Pancreas (tissue), 10 donors: ENCODE measurements around the gene ENPEP. TPM values are rescaled to one million over a fixed set of nuclear protein-coding genes. Genes with fewer than 3 reads are reported as not detected.
"Not testable (repeated sequence)": the region's sequence is repeated elsewhere in the genome, so short reads cannot be mapped to it uniquely, and the experiment has no call there.

ENCODE experiments used
- ATAC-seq, 4 donors: fragments of 200-7000 bp; cut with Tn5 transposase; one replicate each; pipeline versions ENCODE4 v1.8.0 to v1.9.1; 2020; ENCODE audit warnings: mild to moderate bottlenecking in 4 of 4, moderate library complexity in 4 of 4
- DNase-seq, 6 donors: peaks; one replicate each; pipeline ENCODE4 v3.0.0-alpha.2; 2020
- FAIRE-seq: peaks from 2 replicates; lab custom pipeline; 2012; peaks lifted over from hg19 to GRCh38; lab: Jason Lieb, UNC
- H3K27ac ChIP-seq, 4 donors: fragments of 200-600 bp; sonication (generic); 1 replicate in 3 of 4; 2 replicates in 1 of 4; pipeline versions ENCODE4 v1.5.0 to v1.8.0; 2020
- H3K27me3 ChIP-seq, 4 donors: fragments of 200-600 bp; one replicate each; pipeline ENCODE4 v1.8.0; 2021
- H3K36me3 ChIP-seq, 3 donors: fragments of 200-600 bp; sonication (generic) in 1 of 3; one replicate each; pipeline versions ENCODE4 v1.5.0 to v1.8.0; 2020 to 2021
- H3K4me1 ChIP-seq, 3 donors: fragments of 200-600 bp; one replicate each; pipeline ENCODE4 v1.8.0; 2021
- H3K4me3 ChIP-seq, 4 donors: fragments of 200-600 bp; sonication (generic) in 2 of 4; one replicate each; pipeline versions ENCODE4 v1.5.0 to v1.8.0; 2020 to 2021
- H3K9me3 ChIP-seq, 4 donors: fragments of 200-600 bp; one replicate each; pipeline ENCODE4 v1.8.0; 2021
- WGBS, 2 donors: extraction: QIAGEN DNeasy Blood & Tissue Kit; methylation state at CpG; one replicate each; pipeline ENCODE4 v1.1.7; 2013; 5-methylcytosine and 5-hydroxymethylcytosine counted together
- intact Hi-C, 3 donors: fragments of 100-400 bp; cut with DNase I; formaldehyde crosslinking; loops; one replicate each; pipeline versions ENCODE4 v1.11.1 to v1.14.2; 2022
- polyA plus RNA-seq, 2 donors: library from polyadenylated mRNA; stranded (reverse); fragments of 200-250 nt; gene quantifications; one replicate each; pipeline ENCODE4 v1.2.3, GENCODE V29; 2013
- total RNA-seq, 6 donors: library from RNA; stranded (reverse); fragmentation: NEBNext Ultra II Directional in 4 of 6; extraction: Animal tissue kit (Norgen Biotek cat#: 25700) in 4 of 6; gene quantifications; one replicate each; pipeline versions ENCODE4 v1.2.1 to v1.2.4, GENCODE V29; 2021 to 2023
- TF ChIP-seq, protein P1 (sequence below), 4 donors: fragments of 200-600 bp; sonication (generic) in 3 of 4; IDR thresholded peaks; one replicate each; pipeline versions ENCODE4 v1.5.0 to v1.8.0; 2021; ENCODE audit warnings: antibody characterized with exemption in 4 of 4
- donor health status: healthy with polysubstance abuse.
- donor health status: DM: no; HTN: no; CAD: no; lungs with moderate emphysema.
- donor health status: DM: no; HTN: no; CAD: no.
- donor health status: control.
- donor health status: control.
- donor health status: Bipolar disorder and iron deficiency.
- donor health status: DM: yes; HTN: yes; CAD: no.
- donor health status: DM: no; HTN: no; CAD: no.
- donor health status: DM: no; HTN: no; CAD: no.
- donor health status: DM: yes; HTN: yes; CAD: no.

The ENPEP gene
- total and polyA plus RNA-seq, 8 donors: 0.27 to 3.1 (median 0.75) TPM

- H3K4me1 ChIP-seq: no peaks in the 10 kb centered on the region
- no peak for FAIRE-seq
These were observed 15.7 kb upstream of the ENPEP start for GRCh38 chr4:110460074-110460746.

DNA sequence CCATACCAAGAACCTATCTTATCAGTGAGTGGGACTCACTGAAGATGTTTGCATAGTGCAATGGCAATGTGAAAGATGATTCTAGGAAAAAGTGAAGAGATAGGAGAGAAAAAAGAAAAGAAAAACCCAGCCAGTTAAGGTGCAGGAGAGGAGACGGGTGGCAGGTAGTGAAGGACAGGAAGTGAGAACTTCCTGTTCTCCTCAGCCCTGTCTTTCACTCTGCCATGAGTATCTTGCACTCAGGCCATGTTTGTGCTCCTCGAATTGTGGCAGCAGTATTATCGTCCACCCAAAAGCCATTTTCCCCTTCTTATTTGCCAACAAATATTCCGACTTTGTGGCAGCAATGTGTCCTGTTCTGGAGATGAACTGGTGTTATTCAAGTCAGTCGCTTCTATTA, 8.6 kb upstream of the ENPEP start:
- TF ChIP-seq, protein P1, sequence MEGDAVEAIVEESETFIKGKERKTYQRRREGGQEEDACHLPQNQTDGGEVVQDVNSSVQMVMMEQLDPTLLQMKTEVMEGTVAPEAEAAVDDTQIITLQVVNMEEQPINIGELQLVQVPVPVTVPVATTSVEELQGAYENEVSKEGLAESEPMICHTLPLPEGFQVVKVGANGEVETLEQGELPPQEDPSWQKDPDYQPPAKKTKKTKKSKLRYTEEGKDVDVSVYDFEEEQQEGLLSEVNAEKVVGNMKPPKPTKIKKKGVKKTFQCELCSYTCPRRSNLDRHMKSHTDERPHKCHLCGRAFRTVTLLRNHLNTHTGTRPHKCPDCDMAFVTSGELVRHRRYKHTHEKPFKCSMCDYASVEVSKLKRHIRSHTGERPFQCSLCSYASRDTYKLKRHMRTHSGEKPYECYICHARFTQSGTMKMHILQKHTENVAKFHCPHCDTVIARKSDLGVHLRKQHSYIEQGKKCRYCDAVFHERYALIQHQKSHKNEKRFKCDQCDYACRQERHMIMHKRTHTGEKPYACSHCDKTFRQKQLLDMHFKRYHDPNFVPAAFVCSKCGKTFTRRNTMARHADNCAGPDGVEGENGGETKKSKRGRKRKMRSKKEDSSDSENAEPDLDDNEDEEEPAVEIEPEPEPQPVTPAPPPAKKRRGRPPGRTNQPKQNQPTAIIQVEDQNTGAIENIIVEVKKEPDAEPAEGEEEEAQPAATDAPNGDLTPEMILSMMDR (IDR thresholded peaks at IDR 0.05): no peak
- Histone ChIP-seq H3K27me3 (no peaks in the 10 kb centered on the region), H3K36me3 (no peaks in the 10 kb centered on the region), H3K9me3 (no peaks in the 10 kb centered on the region), H3K27ac (no peak overlapping the region), H3K4me3 (no peak overlapping the region), H3K4me1 (no peaks in the 10 kb centered on the region)
- ATAC-seq (no peak), DNase-seq (no peak), FAIRE-seq (no peak)
- intact Hi-C loops: no loop called here
- WGBS, 2 donors: 56 to 81% methylated on average over 5 of the region's 5 CpGs

More at GRCh38 chr4:110460074-110460746, 15.7 kb upstream of the ENPEP start:
- ATAC-seq: no peak
- no peaks in the 10 kb centered on the region for H3K27me3 ChIP-seq
- intact Hi-C loops: no loop called here
- DNase-seq: no peak
- 70 to 71% methylated on average over 5 of the region's 5 CpGs for WGBS, 2 donors
- no peak overlapping the region for H3K4me3 ChIP-seq
- no peaks in the 10 kb centered on the region for H3K9me3 ChIP-seq
- no peaks in the 10 kb centered on the region for H3K36me3 ChIP-seq
- H3K27ac ChIP-seq: no peak overlapping the region
- TF ChIP-seq, protein P1 (IDR thresholded peaks at IDR 0.05): no peak

GRCh38 chr4:110472583-110473329, 3.2 kb upstream of the ENPEP start:
- no peak for ATAC-seq
- TF ChIP-seq, protein P1 (IDR thresholded peaks at IDR 0.05): no peak

GRCh38 chr4:110474481-110474880, 1.5 kb upstream of the ENPEP start:
- TF ChIP-seq, protein P1 (IDR thresholded peaks at IDR 0.05): no peak
- H3K4me1 ChIP-seq: no peaks in the 10 kb centered on the region
- DNase-seq (no peak), ATAC-seq (no peak), FAIRE-seq (no peak)
- no peak overlapping the region for H3K4me3 ChIP-seq
- no peaks in the 10 kb centered on the region for H3K9me3 ChIP-seq
- no peaks in the 10 kb centered on the region for H3K36me3 ChIP-seq
- peaks cover 0 to 18% (median under 1%) of the 10 kb centered on the region in 4 donors for H3K27me3 ChIP-seq
- H3K27ac ChIP-seq: no peak overlapping the region
- intact Hi-C loops: no loop called here
- 27 to 32% methylated on average over 5 of the region's 5 CpGs for WGBS, 2 donors

More at GRCh38 chr4:110472583-110473329, 3.2 kb upstream of the ENPEP start:
- intact Hi-C loops: no loop called here
- 48 to 62% methylated on average over 8 of the region's 8 CpGs for WGBS, 2 donors
- Histone ChIP-seq H3K4me3 (no peak overlapping the region), H3K27me3 (peaks cover 0 to 15% (median 0%) of the 10 kb centered on the region in 4 donors), H3K36me3 (no peaks in the 10 kb centered on the region), H3K4me1 (no peaks in the 10 kb centered on the region), H3K27ac (no peak overlapping the region), H3K9me3 (no peaks in the 10 kb centered on the region)
- FAIRE-seq (no peak), DNase-seq (no peak)

DNA sequence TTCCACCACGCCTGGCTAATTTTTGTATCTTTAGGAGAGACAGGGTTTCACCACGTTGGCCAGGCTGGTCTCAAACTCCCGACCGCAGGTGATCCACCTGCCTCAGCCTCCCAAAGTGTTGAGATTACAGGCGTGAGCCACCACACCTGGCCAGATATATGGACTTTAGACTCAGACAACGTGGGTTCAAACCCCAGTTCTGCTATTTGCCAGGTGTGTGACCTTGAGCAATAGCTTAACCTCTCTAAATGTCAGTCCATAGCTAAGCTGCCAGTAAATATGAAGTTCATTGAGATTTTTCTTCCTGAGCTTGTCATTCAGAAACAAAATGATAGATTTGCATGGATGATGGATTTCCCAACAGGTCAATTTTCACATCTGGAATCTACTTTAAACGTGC, 875 bp upstream of the ENPEP start:
- H3K27ac ChIP-seq, H3K4me1 ChIP-seq, ATAC-seq, H3K9me3 ChIP-seq, H3K36me3 ChIP-seq, FAIRE-seq, H3K4me3 ChIP-seq, DNase-seq, intact Hi-C loops: not testable (repeated sequence)
- 40 to 45% methylated on average over 7 of the region's 7 CpGs for WGBS, 2 donors
- peaks cover 0 to 18% (median 1%) of the 10 kb centered on the region in 4 donors for H3K27me3 ChIP-seq
